HG03280 (cell line): ENCODE measurements around the gene PARP1.

Source experiments
- ATAC-seq: cut with Tn5 transposase; IDR thresholded peaks from one replicate; pipeline ENCODE4 v1.9.1; 2021; ENCODE audit warnings: mild to moderate bottlenecking, moderate library complexity; ENCODE audit not compliant: unreplicated experiment

The PARP1 gene

DNA sequence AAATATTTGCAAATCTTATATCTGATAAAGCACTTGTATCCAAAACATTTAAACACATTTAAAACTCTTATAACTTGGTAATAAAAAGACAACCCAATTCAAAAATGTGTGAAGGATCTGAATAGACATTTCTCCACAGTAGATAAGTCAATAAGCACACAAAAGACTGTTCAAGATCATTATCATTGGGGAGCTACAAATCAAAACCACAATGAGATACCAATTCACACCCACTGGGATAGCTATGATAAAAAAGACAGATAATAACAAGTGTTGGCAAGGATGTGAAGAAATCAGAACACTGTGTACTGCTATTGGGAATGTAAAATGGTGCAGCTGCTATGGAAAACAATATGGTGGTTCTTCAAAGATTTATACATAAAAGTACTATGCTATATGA lies 93.8 kb downstream of the PARP1 start:
- no peak for ATAC-seq

DNA sequence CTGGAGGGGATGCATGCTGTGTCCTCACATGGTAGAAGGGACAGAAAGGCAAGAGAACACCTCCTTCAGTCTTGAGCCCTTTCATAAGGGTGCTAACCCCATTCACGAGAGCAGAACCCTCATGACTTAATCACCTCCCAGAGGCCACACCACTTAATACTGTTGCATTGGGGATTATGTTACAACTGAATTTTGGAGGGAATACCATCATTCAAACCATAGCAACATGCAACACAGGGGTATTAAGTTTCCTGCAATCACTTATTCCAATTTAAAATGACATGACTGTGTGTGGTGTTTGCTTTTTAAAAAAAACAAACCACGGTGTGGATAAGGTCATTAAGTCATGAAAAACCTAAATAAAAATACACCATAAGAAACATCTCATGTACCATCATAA lies 95.8 kb downstream of the PARP1 start:
- ATAC-seq = no peak

DNA sequence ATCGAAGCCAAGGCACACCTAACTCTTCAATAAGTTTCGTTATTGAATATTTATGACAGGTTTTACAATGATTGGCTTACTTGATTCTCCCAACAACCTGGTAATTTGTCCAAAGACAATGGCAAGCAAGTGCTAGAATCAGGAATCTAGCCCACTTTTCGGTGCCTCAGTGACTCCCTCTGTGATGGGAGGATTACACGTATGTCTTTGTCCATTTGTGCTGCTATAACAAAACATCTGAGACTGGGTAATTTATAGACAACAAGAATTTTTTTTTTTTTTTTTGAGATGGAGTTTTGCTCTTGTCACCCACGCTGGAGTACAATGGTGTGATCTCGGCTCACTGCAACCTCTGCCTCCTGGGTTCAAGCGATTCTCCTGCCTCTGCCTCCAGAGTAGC lies 96.5 kb downstream of the PARP1 start:
- ATAC-seq = no peak
